ENCODE data around the gene PRRT1B. TPM values are rescaled to one million over a fixed set of nuclear protein-coding genes. Genes with fewer than 3 reads are reported as not detected.

PRRT1B gene
- total and polyA plus RNA-seq, 9 of the 15 experiments (the other 6 are each of a cell fraction or from before 2014, with no cell fraction given) = not detected

GRCh38 chr9:131502781-131503625, 42.3 kb upstream of the PRRT1B start, which contains the start of gene POMT1 (continued):
- TF ChIP-seq ZBTB9 (CRISPR knock-in tag; IDR thresholded peaks at IDR 0.05) (peak; percentile 84; the same call in 1 of the 2 replicates), MBD2 (IDR thresholded peaks at IDR 0.05; ENCODE audit: borderline replicate concordance, low read depth) (peak; percentile 25; the same call in 1 of the 2 replicates), HINFP (tag; conservative IDR thresholded peaks at IDR 0.05; ENCODE audit: low read depth) (no peak), CTBP1 (IDR thresholded peaks at IDR 0.05; ENCODE audit: borderline replicate concordance) (peak; percentile 69; the same call in 1 of the 2 replicates), CBFB (CRISPR knock-in tag; IDR thresholded peaks at IDR 0.05) (peak; percentile 74; the same call in 1 of the 2 replicates), REST (IDR thresholded peaks at IDR 0.05; ENCODE audit: borderline replicate concordance) (peak; percentile 99), REST (CRISPR knock-in tag; IDR thresholded peaks at IDR 0.05; ENCODE audit: low read depth) (no peak), HCFC1 (IDR thresholded peaks at IDR 0.05; ENCODE audit: low read depth, low read length) (peak; percentile 75), NCOA6 (IDR thresholded peaks at IDR 0.05) (peak; percentile 88), HDAC1 (IDR thresholded peaks at IDR 0.05) (peak in 1 of 2 experiments; percentile 59; a peak in 2 of 4 replicates), GABPA (tag; conservative IDR thresholded peaks at IDR 0.05; ENCODE audit: low read depth) (no peak)
